GM19395 (cell line): ENCODE data around the gene PTGER3.
"Not testable (repeated sequence)": the region's sequence is repeated elsewhere in the genome, so short reads cannot be mapped to it uniquely, and the experiment has no call there.

Source experiments
- ATAC-seq: cut with Tn5 transposase; IDR thresholded peaks from one replicate; pipeline ENCODE4 v1.9.1; 2021; ENCODE audit warnings: mild to moderate bottlenecking, moderate library complexity; ENCODE audit not compliant: unreplicated experiment

PTGER3 gene

GRCh38 chr1:70961374-70961975 lies 86.1 kb downstream of the PTGER3 start:
- no peak for ATAC-seq

GRCh38 chr1:70948396-70949017 lies 99.1 kb downstream of the PTGER3 start:
- no peak for ATAC-seq

GRCh38 chr1:70947835-70948234 lies 99.8 kb downstream of the PTGER3 start:
- ATAC-seq = no peak

- no peak for ATAC-seq
These were observed 101.9 kb downstream of the PTGER3 start for GRCh38 chr1:70945676-70946075.

GRCh38 chr1:70945251-70945650 lies 102.4 kb downstream of the PTGER3 start:
- ATAC-seq = no peak

- ATAC-seq = no peak
These were observed 106.1 kb downstream of the PTGER3 start for GRCh38 chr1:70941563-70941962.

- ATAC-seq = not testable (repeated sequence)
These were observed 107.2 kb downstream of the PTGER3 start for GRCh38 chr1:70940398-70940797.

GRCh38 chr1:70934194-70934961 lies 113.2 kb downstream of the PTGER3 start:
- no peak for ATAC-seq

GRCh38 chr1:70930062-70930461 lies 117.6 kb downstream of the PTGER3 start:
- no peak for ATAC-seq

GRCh38 chr1:70922196-70922595 lies 125.4 kb downstream of the PTGER3 start:
- no peak for ATAC-seq
